CD4-positive, alpha-beta T cell treated with Interleukin-21 for 1 hour (primary cell): Measurements from ENCODE around the gene TAPT1.
"Not testable (repeated sequence)": the region's sequence is repeated elsewhere in the genome, so short reads cannot be mapped to it uniquely, and the experiment has no call there.

Experiments used
- DNase-seq: peaks from one replicate; pipeline ENCODE4 v3.0.0-alpha.2; 2020

TAPT1 gene

GRCh38 chr4:16168144-16168543 is 58.1 kb downstream of the TAPT1 start:
- no peak for DNase-seq

DNA sequence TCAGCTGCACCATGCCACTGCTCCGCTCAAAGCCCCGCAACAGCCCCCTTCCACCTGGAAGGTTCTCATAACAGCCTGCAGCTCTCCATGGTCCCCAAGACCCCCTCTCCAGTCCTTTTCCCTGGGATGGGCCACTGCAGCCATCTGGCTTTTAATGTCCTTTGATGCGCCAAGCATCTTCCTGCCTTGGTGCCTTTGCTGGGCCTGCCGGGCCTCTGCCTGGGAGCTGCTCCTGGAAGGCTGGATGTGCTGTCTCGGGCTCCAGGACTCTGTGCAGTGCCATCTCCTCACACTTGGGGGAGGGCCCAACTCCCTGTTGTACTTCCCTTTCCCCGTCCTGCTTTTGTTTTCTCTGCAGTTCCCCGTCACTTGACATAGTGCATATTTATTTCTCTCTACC is 60.3 kb downstream of the TAPT1 start:
- no peak for DNase-seq

DNA sequence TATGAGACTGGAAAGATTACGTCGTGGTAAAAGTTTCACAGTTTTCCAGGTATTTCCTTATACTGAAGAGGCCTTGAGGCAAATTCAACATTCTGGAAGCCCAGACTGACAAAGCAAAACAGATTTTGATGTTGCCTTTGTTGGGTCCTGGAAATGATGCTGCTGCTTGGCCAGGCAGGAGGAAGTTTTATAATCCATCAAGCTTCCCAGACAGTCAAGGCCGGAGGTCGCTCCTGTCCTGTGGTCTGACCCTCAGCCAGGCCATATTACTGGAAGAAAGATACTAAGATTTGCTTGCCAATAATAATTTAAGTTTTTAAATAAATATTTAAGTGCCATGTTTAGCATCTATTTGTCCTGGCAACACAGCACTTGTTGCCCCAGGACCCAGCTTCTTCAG is 63.4 kb downstream of the TAPT1 start:
- no peak for DNase-seq

- no peak for DNase-seq
Measured at GRCh38 chr4:16161851-16162408, 64.3 kb downstream of the TAPT1 start.

DNA sequence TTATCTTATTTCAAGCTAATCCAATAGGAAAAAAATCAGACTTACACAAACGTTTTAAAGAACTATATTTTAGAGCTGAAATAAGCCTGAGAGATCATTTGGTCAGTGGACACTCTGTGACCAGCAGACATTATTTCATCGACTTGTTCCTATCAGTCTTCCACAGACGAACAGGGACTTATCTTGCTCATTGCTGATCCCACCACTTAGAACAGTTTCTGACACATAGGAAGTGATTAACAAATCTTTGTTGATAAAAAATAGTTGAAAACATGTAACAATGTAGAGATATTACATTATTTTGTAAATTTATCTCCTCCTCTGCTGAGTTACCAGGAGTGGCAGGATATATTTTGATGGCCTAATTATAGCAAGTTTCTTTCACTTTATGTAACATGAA is 65.8 kb downstream of the TAPT1 start:
- no peak for DNase-seq

DNA sequence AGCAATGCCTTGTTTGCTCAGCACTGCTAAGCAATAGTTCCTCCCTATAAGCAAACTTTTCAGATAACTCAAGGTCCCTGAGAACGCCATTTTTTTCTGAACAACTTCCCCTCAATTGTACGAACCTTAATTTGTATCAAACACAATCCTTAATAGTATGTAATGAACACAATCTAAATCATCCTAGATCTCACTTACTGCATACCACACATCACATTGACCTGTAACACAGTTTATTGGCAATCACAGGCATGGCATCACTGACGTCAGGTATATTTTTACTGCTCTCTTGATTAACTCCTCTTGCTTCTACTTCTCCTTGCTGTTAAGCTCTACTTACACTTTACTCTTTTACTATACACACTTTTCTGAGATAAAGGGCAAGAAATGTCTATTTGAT is 67.0 kb downstream of the TAPT1 start:
- DNase-seq: no peak

DNA sequence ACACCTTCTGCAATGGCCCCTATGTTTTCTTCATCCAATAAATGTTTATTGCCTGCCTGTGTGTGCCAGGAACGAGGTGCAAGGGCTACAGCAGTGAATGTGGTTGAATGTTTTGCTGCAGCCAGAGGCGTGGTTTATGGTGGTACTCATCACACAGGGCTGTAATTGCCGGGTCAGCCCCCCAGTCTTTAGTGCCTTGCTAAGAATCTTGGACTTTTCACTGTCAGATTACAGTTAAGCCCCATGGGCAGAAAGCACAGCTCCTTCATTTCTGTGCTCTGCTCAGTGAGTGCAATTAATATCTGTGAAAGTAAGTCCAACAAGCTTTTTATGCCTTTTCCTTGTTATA is 67.8 kb downstream of the TAPT1 start:
- DNase-seq: no peak

GRCh38 chr4:16157609-16158503 is 68.4 kb downstream of the TAPT1 start:
- DNase-seq: no peak

DNA sequence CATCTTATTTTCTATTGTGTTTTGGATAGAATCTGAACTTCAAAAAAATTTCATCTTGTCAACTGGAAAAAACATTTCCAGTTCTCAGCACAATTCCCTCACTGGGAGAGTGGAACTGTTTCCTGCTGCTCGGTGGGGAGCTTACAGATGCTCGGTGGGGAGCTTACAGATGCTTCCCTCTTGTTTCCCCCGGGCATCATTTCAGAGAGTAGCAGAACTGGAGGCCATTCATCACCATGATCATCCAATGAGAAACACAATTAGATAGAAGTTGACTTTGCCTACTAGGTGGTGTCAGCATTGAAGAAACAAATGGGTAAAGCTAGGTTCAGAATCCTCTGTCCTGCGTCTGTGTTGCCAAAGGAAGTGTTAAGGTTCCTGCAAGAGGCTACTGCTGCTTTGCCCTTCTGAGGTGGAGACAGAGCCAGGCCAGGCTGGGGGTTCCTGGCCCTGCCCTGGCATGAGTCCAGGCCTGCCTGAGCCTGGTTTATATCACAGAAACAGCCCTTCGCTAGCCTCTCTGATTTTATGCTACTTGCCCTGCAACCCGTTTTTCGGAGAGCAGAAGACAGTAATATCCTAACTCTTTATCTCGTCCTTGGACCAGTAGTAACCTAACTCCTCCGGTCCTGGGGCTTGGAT is 70.6 kb downstream of the TAPT1 start:
- no peak for DNase-seq

- DNase-seq: no peak
Measured at GRCh38 chr4:16154451-16154850, 71.8 kb downstream of the TAPT1 start.

DNA sequence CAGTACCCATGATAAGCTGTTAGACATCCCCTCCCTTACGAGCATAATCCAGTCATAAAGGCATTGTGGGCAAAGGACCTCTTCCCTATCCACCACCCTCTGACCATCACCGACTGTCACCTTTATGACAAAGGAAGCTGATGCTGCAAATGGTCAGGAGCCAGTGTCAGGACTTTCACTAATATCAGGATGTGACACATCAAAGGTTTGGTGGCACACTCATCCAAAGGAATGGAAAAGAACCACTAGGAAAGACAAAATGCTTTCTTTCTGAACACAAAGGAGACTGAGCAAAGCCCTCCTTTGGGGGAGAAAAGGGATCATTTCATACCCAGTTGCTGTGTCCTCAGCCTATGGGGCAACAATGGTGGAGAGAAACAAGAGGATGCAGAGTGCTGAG is 75.6 kb downstream of the TAPT1 start:
- no peak for DNase-seq

DNA sequence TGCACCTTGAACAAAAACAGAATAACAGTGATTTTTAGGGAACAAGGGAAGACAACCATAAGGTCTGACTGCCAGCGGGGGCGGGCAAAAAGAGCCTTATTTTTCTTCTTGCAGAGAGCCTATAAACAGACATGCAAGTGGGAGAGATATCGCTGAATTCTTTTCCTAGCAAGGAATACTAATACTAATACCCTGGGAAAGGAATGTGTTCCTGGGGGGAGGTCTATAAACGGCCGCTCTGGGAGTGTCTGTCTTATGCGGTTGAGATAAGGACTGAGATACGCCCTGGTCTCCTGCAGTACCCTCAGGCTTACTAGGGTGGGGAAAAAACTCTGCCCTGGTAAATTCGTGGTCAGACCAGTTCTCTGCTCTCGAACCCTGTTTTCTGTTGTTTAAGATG is 81.4 kb downstream of the TAPT1 start:
- not testable (repeated sequence) for DNase-seq

GRCh38 chr4:16142598-16143310 is 83.5 kb downstream of the TAPT1 start:
- DNase-seq: no peak

- DNase-seq: no peak
Measured at GRCh38 chr4:16140879-16141249, 85.4 kb downstream of the TAPT1 start.

DNA sequence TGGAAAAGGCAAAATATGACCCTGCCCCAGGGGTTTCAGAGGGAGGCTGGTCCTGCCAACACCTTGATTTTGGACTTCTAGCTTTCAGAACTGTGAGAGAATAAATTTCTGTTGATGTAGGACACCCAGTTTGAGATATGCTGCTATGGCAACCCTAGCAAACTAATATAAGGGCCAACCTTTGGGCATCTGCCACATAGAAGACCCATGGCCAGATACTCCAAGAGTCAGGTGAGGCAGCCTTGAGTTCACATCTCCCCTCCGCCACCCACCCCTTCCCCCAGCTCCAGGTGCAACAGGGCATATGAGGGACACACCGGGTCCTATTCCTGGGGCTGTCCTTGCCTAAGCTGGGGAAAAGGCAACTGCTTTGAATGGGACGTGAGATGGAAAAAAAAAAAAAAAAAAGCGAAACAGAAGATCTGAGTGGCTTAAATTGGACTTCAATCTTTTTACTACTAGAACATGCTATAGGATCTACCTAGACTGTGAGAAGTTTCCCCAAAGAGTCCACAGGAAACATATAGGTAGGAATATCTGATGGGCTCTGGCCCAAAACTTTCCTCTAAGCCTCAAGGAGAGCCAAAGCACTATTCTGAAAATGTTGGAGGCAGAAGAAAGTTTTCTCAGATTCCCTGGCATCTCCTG is 85.9 kb downstream of the TAPT1 start:
- no peak for DNase-seq

DNA sequence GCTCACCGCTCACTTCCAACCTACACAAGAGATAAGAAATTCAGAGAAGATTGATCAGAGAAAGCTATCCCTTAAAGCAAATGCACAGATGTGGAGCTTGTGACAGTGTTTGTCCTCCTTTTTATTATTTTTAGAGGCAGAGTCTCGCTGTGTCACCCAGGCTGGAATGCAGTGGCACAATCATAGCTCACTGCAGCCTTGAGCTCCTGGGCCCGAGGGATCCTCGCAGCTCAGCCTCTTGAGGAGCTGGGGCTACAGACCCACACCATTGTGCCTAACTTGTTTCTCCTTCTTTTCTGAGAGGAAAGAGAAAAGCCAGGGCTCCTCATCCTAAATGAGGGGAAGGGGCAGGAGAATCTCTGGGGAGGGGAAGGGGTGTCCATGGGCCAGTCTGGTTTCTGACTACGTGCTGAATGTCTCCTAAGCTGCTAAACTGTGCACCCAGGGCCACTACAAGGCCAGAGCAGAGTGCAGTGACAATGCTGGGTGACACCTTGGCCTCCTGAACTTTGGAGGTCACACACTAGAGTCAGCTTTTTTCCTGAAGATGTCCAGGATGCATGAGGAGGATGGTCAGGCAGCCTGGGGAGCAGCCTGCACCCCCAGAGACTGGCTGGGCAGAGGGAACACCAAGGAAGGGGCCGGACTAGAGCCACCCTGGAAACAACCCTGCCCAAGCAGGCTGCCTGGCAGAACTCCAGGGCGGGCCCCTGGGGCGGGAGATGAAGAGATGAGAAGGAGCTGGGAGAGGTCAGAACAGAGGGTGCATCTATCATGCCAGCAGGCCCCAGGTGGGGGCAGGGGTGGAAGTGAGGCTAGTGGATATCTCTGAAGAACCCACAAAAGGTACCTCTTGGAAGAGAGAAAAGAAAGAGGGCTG is 87.0 kb downstream of the TAPT1 start:
- no peak for DNase-seq

- DNase-seq: no peak
Measured at GRCh38 chr4:16136827-16137226, 89.4 kb downstream of the TAPT1 start.

DNA sequence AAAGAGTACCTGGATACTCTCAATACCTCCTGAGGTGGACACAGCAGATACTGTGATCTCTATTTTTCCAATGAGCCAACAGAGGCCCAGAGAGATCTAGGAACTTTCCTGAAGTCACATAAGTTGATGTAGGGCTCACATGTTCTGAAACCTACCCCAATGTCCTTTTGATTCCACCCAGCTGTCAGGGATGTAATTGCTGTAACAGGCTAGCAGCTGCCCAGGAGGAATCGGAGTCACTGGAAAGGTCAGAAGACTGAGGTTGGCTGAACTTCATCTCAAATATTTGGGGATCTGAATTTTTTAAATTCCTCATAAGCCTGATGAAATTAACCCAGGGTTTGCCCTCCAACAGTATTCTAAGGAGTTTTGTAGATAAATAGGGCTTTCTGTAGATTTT is 90.0 kb downstream of the TAPT1 start:
- DNase-seq: no peak

DNA sequence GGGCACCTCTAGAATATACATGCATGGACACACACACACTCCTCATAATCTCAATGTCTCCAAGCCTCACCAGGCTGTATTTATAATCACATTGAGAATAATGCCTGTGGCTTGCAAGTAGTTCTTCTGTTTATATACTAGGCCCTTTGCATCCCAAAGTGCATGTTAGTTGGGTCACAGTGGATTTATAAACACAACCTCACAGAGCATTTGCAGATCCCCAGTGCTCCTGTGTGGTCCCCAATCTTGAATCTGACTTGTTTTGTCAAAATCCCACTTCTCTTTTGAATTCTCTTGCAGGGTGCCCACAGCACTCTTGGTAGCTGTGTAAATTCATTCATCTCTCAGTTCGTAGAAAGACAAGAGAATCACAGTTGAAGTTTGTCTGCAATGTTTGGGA is 92.9 kb downstream of the TAPT1 start:
- no peak for DNase-seq

DNA sequence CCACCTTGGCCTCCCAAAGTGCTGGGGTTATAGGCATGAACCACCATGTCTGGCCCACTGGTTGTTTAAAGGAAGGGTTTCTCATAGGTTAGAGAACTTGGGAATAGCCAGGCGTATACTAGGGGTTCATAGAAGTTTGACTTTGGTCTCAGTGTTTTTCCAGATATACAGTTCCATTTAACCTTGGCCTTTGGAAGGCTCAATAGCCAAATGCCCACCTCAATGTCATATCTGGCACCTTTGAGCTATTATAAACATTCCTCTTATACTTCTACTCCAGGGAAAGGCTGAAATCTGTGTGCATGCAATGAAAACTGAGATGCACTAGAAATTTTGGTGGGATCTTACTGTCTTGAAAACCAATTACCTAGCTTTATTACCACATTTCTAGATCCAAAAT is 95.0 kb downstream of the TAPT1 start:
- DNase-seq: no peak

DNA sequence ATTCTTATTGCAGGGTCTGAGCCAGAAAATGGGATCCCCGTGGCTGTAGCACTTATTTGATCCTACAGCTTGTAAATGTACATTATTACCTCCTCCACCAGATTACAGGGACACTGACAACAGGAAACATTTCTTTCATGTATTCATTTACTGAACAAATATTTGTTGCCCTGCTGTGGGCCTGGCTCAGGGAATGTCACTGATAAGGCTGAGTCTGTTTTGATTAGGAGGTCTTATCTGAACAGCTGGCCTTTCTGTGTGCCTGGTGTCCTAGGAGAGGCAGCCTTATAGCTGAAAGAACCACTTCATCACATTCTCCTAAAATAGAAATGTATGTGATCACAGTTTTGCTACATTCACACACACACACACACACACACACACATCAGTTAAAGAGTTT is 96.9 kb downstream of the TAPT1 start:
- DNase-seq: no peak

GRCh38 chr4:16126714-16127113 is 99.6 kb downstream of the TAPT1 start:
- no peak for DNase-seq
